HepG2 (cell line): ENCODE measurements around the gene PNPLA1. TPM values are rescaled to one million over a fixed set of nuclear protein-coding genes. Genes with fewer than 3 reads are reported as not detected.
A peak's percentile ranks its signal among the peaks of the same experiment; 100 is the strongest.

ENCODE experiments used
- ARNT ChIP-seq: fragments of 450-650 bp; IDR thresholded peaks from 2 replicates; pipeline ENCODE4 v1.6.1; 2017
- CHD2 ChIP-seq: IDR thresholded peaks from 2 replicates; pipeline ENCODE4 v1.6.1; 2011; ENCODE audit warnings: low read depth, low read length, improper control_type of control experiment
- CREM ChIP-seq, 2 experiments: sonication (generic) in 1 of 2; formaldehyde crosslinking in 1 of 2; IDR thresholded peaks; 2 replicates each; pipeline versions ENCODE4 v1.4.0 to v1.6.1; 2016 to 2020; ENCODE audit warnings: antibody characterized with exemption in 1 of 2, mild to moderate bottlenecking in 1 of 2, missing genetic modification reagents in 1 of 2
- FOXO1 ChIP-seq: sonication (generic); formaldehyde crosslinking; IDR thresholded peaks from 2 replicates; pipeline ENCODE4 v1.4.0; 2020; ENCODE audit warnings: missing genetic modification reagents
- HMG20A ChIP-seq: IDR thresholded peaks from 2 replicates; pipeline ENCODE4 v1.6.1; 2016; ENCODE audit warnings: borderline replicate concordance
- MAF1 ChIP-seq: sonication (generic); formaldehyde crosslinking; IDR thresholded peaks from 2 replicates; pipeline ENCODE4 v1.5.0; 2020; ENCODE audit warnings: missing genetic modification reagents, borderline replicate concordance
- MBD4 ChIP-seq: IDR thresholded peaks from 2 replicates; pipeline ENCODE4 v1.6.1; 2012; ENCODE audit warnings: low read length, inconsistent platforms, borderline replicate concordance
- RBM39 ChIP-seq: fragments of 200-400 bp; formaldehyde crosslinking; IDR thresholded peaks from one replicate; pipeline ENCODE4 v1.6.1; 2018; ENCODE audit warnings: antibody characterized with exemption, mild to moderate bottlenecking, low read depth, low read length; ENCODE audit not compliant: poor library complexity, severe bottlenecking
- REL ChIP-seq: sonication (generic); formaldehyde crosslinking; conservative IDR thresholded peaks from 2 replicates; pipeline ENCODE4 v1.8.0; 2022; ENCODE audit warnings: mild to moderate bottlenecking, missing genetic modification reagents, moderate library complexity
- SALL1 ChIP-seq: sonication (generic); formaldehyde crosslinking; IDR thresholded peaks from 2 replicates; pipeline ENCODE4 v1.8.0; 2022; ENCODE audit warnings: mild to moderate bottlenecking, missing genetic modification reagents
- SMAD1 ChIP-seq: sonication (generic); formaldehyde crosslinking; IDR thresholded peaks from 2 replicates; pipeline ENCODE4 v1.4.0; 2020; ENCODE audit warnings: missing genetic modification reagents, low read depth, mild to moderate bottlenecking, borderline replicate concordance
- SP2 ChIP-seq: sonication (generic); formaldehyde crosslinking; IDR thresholded peaks from 2 replicates; pipeline ENCODE4 v1.5.1; 2020; ENCODE audit warnings: mild to moderate bottlenecking, missing genetic modification reagents
- SRSF1 ChIP-seq: fragments of 200-400 bp; formaldehyde crosslinking; optimal IDR thresholded peaks from 2 replicates; pipeline ENCODE3; 2017; ENCODE audit warnings: mild to moderate bottlenecking, low read depth, low read length, moderate library complexity
- TAF15 ChIP-seq: fragments of 200-400 bp; formaldehyde crosslinking; IDR thresholded peaks from one replicate; pipeline ENCODE4 v1.6.1; 2018; ENCODE audit warnings: mild to moderate bottlenecking, low read depth, low read length; ENCODE audit not compliant: poor library complexity, severe bottlenecking
- YY1 ChIP-seq: IDR thresholded peaks from 2 replicates; pipeline ENCODE4 v1.6.1; 2011; ENCODE audit warnings: low read length, low read depth, moderate library complexity, mild to moderate bottlenecking; ENCODE audit not compliant: insufficient read depth, insufficient replicate concordance
- ZBTB1 ChIP-seq: sonication (generic); formaldehyde crosslinking; IDR thresholded peaks from 2 replicates; pipeline ENCODE4 v1.4.0; 2020; ENCODE audit warnings: missing genetic modification reagents, borderline replicate concordance
- ZNF235 ChIP-seq: sonication (generic); formaldehyde crosslinking; IDR thresholded peaks from 2 replicates; pipeline ENCODE4 v1.8.1; 2023; ENCODE audit warnings: mild to moderate bottlenecking, missing genetic modification reagents, borderline replicate concordance
- ZNF44 ChIP-seq: sonication (generic); formaldehyde crosslinking; IDR thresholded peaks from 2 replicates; pipeline ENCODE4 v1.5.1; 2020; ENCODE audit warnings: mild to moderate bottlenecking, missing genetic modification reagents
- ZNF510 ChIP-seq: sonication (generic); formaldehyde crosslinking; IDR thresholded peaks from 2 replicates; pipeline ENCODE4 v1.4.0; 2020; ENCODE audit warnings: low read depth, mild to moderate bottlenecking, missing genetic modification reagents
- ZNF546 ChIP-seq: sonication (generic); formaldehyde crosslinking; conservative IDR thresholded peaks from 2 replicates; pipeline ENCODE4 v1.8.1; 2023; ENCODE audit warnings: mild to moderate bottlenecking, missing genetic modification reagents
- ZNF768 ChIP-seq: sonication (generic); formaldehyde crosslinking; IDR thresholded peaks from 2 replicates; pipeline ENCODE4 v1.4.0; 2020; ENCODE audit warnings: missing genetic modification reagents
- polyA plus RNA-seq, 8 experiments: library from polyadenylated mRNA; depleted of rRNA in 3 of 8; stranded (reverse) in 7 of 8; unstranded in 1 of 8; fragments of >200 nt; fragmentation: Illumina TruSeq in 4 of 8; extraction: Trizol in 4 of 8; gene quantifications; 2 replicates each; pipeline versions ENCODE4 v1.2.1 to v1.2.3, GENCODE V29; 2011 to 2016; ENCODE audit warnings: low read depth in 4 of 8, missing spikeins in 1 of 8, mixed read lengths in 1 of 8; ENCODE audit not compliant: insufficient read depth in 1 of 8
- total RNA-seq, 5 experiments: library from RNA; depleted of rRNA; stranded (reverse); fragments of >200 nt; fragmentation: Illumina TruSeq; extraction: Trizol; gene quantifications; 2 replicates each; pipeline ENCODE4 v1.2.3, GENCODE V29; 2016; ENCODE audit warnings: low read depth in 1 of 5
- TF ChIP-seq, protein P1 (sequence below): IDR thresholded peaks from 2 replicates; pipeline ENCODE4 v1.6.1; 2012; ENCODE audit warnings: low read depth, low read length, improper control_type of control experiment
- TF ChIP-seq, protein P2 (sequence below): sonication (generic); formaldehyde crosslinking; IDR thresholded peaks from 2 replicates; pipeline ENCODE4 v1.8.0; 2022; ENCODE audit warnings: missing genetic modification reagents, mild to moderate bottlenecking, borderline replicate concordance
- TF ChIP-seq, protein P3 (sequence below): IDR thresholded peaks from 2 replicates; pipeline ENCODE4 v1.4.0; 2020; ENCODE audit warnings: mild to moderate bottlenecking, missing genetic modification reagents

The PNPLA1 gene
- total and polyA plus RNA-seq, 2 of the 13 experiments (the other 11 are each of a cell fraction or from before 2014, with no cell fraction given), result not detected

DNA sequence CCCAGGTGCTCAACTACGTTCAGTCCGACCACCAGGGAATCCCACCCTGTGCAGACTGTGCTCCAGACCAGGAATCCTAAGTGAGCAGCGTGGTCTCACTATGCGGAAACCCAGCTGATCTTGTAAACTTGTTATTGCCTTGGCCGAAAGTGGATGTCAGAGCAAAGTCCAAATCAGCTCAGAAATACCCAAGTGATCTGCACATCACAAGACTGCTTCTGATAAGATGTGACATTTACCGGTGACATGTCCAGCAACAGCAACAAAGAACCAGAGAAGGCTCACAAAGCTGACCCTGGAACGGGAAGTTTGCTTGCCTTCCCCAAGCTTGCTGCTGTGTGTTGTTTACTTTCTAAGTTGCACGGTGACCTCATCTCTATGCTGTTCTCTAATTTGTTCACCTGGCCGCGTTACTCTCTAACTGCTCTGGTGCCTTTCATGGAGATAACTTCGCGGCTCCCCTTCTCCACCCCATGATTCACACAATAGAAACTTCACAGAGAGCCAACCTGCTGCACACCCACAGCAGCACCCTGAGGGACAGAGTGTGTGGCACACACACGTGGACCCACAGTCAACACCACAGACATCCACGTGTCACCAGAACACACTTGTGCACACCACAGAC lies 65.1 kb downstream of the PNPLA1 start (continued):
- TF ChIP-seq YY1, result no peak
- 0 out of 2 replicates have a peak, but pooled peaks have one; percentile 9 for TF ChIP-seq FOXO1 (CRISPR knock-in tag)
- TF ChIP-seq CREM (IDR thresholded peaks at IDR 0.05), result peak; percentile 35; the same call in 1 of the 2 replicates
- TF ChIP-seq CREM (CRISPR knock-in tag; IDR thresholded peaks at IDR 0.05), result no peak
- no peak for TF ChIP-seq ZNF235
- TF ChIP-seq, protein P1, sequence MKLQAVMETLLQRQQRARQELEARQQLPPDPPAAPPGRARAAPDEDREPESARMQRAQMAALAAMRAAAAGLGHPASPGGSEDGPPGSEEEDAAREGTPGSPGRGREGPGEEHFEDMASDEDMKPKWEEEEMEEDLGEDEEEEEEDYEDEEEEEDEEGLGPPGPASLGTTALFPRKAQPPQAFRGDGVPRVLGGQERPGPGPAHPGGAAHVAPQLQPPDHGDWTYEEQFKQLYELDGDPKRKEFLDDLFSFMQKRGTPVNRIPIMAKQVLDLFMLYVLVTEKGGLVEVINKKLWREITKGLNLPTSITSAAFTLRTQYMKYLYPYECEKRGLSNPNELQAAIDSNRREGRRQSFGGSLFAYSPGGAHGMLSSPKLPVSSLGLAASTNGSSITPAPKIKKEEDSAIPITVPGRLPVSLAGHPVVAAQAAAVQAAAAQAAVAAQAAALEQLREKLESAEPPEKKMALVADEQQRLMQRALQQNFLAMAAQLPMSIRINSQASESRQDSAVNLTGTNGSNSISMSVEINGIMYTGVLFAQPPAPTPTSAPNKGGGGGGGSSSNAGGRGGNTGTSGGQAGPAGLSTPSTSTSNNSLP, result no peak
- TF ChIP-seq TAF15, result no peak
- TF ChIP-seq RBM39, result no peak
- no peak for TF ChIP-seq ZNF44 (CRISPR knock-in tag)
- no peak for TF ChIP-seq ZNF768 (CRISPR knock-in tag)
- TF ChIP-seq SALL1 (CRISPR knock-in tag), result peak; percentile 34
- no peak for TF ChIP-seq SMAD1 (CRISPR knock-in tag)
- no peak for TF ChIP-seq ARNT
- 0 out of 2 replicates have a peak, but pooled peaks have one; percentile 25 for TF ChIP-seq HMG20A
- TF ChIP-seq SRSF1, result no peak
- TF ChIP-seq CHD2, result no peak
- no peak for TF ChIP-seq ZNF510 (CRISPR knock-in tag)
- no peak for TF ChIP-seq REL (CRISPR knock-in tag)
- TF ChIP-seq ZBTB1 (CRISPR knock-in tag), result no peak
- TF ChIP-seq, protein P2, sequence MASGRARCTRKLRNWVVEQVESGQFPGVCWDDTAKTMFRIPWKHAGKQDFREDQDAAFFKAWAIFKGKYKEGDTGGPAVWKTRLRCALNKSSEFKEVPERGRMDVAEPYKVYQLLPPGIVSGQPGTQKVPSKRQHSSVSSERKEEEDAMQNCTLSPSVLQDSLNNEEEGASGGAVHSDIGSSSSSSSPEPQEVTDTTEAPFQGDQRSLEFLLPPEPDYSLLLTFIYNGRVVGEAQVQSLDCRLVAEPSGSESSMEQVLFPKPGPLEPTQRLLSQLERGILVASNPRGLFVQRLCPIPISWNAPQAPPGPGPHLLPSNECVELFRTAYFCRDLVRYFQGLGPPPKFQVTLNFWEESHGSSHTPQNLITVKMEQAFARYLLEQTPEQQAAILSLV (CRISPR knock-in tag), result no peak
- no peak for TF ChIP-seq SP2
- TF ChIP-seq, protein P3, sequence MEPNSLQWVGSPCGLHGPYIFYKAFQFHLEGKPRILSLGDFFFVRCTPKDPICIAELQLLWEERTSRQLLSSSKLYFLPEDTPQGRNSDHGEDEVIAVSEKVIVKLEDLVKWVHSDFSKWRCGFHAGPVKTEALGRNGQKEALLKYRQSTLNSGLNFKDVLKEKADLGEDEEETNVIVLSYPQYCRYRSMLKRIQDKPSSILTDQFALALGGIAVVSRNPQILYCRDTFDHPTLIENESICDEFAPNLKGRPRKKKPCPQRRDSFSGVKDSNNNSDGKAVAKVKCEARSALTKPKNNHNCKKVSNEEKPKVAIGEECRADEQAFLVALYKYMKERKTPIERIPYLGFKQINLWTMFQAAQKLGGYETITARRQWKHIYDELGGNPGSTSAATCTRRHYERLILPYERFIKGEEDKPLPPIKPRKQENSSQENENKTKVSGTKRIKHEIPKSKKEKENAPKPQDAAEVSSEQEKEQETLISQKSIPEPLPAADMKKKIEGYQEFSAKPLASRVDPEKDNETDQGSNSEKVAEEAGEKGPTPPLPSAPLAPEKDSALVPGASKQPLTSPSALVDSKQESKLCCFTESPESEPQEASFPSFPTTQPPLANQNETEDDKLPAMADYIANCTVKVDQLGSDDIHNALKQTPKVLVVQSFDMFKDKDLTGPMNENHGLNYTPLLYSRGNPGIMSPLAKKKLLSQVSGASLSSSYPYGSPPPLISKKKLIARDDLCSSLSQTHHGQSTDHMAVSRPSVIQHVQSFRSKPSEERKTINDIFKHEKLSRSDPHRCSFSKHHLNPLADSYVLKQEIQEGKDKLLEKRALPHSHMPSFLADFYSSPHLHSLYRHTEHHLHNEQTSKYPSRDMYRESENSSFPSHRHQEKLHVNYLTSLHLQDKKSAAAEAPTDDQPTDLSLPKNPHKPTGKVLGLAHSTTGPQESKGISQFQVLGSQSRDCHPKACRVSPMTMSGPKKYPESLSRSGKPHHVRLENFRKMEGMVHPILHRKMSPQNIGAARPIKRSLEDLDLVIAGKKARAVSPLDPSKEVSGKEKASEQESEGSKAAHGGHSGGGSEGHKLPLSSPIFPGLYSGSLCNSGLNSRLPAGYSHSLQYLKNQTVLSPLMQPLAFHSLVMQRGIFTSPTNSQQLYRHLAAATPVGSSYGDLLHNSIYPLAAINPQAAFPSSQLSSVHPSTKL (CRISPR knock-in tag), result peak; percentile 40
- no peak for TF ChIP-seq ZNF546 (CRISPR knock-in tag)
- no peak for TF ChIP-seq MBD4
- TF ChIP-seq MAF1 (CRISPR knock-in tag), result no peak
